Measurements from ENCODE around the gene NDUFAF3. TPM values are rescaled to one million over a fixed set of nuclear protein-coding genes. Genes with fewer than 3 reads are reported as not detected.
"Not testable (repeated sequence)": the region's sequence is repeated elsewhere in the genome, so short reads cannot be mapped to it uniquely, and the experiment has no call there.

Gene NDUFAF3
- total RNA-seq, 2 donors from 2014 or later: 182 to 297 TPM

DNA sequence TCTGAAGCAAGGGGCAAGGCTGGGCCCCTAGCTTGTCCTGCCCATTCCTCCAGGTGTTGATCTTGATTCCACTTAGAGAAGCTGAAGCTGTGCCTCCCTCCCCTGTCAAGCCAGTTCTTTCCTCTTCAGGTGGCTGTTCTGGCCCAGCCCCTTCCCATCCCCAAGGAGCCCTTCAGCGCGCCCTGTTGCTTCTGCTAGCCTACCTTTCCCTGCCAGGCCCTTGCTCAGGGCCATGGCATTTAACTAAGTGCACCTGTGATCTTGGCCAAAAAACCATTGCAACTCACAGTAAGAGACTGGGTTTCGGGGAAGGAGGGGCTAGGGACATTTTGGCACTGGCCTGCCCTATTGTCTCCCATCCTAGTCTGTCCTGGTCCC is 16.6 kb upstream of the NDUFAF3 start:
- no peak for DNase-seq (ENCODE audit: low spot score)
- TF ChIP-seq, protein P1, sequence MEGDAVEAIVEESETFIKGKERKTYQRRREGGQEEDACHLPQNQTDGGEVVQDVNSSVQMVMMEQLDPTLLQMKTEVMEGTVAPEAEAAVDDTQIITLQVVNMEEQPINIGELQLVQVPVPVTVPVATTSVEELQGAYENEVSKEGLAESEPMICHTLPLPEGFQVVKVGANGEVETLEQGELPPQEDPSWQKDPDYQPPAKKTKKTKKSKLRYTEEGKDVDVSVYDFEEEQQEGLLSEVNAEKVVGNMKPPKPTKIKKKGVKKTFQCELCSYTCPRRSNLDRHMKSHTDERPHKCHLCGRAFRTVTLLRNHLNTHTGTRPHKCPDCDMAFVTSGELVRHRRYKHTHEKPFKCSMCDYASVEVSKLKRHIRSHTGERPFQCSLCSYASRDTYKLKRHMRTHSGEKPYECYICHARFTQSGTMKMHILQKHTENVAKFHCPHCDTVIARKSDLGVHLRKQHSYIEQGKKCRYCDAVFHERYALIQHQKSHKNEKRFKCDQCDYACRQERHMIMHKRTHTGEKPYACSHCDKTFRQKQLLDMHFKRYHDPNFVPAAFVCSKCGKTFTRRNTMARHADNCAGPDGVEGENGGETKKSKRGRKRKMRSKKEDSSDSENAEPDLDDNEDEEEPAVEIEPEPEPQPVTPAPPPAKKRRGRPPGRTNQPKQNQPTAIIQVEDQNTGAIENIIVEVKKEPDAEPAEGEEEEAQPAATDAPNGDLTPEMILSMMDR (IDR thresholded peaks at IDR 0.05): no peak
- Histone ChIP-seq H3K36me3 (no peaks in the 10 kb centered on the region), H3K27me3 (no peaks in the 10 kb centered on the region), H3K9me3 (no peaks in the 10 kb centered on the region), H3K4me3 (no peak overlapping the region), H3K27ac (no peak overlapping the region), H3K4me1 (peaks cover 0 to 20% of the 10 kb centered on the region in 2 donors)

DNA sequence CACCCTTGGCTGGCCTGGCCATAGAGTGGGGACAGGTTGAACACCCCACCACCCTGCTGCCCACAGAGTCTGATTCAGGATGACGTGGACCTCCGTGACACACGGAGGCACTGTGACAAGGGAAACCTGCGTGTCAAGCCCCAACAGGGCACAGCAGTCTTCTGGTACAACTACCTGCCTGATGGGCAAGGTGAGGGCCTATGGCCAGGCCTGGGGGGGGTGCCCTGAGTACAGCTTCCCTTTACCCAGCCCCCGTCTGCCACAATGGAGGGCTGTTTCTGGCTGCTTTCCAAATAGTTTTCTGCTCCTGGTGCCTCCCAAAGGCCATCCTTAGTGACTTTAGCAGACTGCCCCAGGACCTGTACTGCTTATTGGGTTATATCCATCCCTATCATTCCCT is 15.9 kb upstream of the NDUFAF3 start:
- Histone ChIP-seq H3K4me3 (peak overlapping the region in 1 of 2 donors; percentile 82), H3K27ac (peak overlapping the region in 1 of 2 donors; percentile 98), H3K27me3 (no peaks in the 10 kb centered on the region), H3K36me3 (no peaks in the 10 kb centered on the region), H3K4me1 (peaks cover 0 to 20% of the 10 kb centered on the region in 2 donors), H3K9me3 (no peaks in the 10 kb centered on the region)
- no peak for DNase-seq (ENCODE audit: low spot score)
- TF ChIP-seq, protein P1 (IDR thresholded peaks at IDR 0.05): no peak

DNA sequence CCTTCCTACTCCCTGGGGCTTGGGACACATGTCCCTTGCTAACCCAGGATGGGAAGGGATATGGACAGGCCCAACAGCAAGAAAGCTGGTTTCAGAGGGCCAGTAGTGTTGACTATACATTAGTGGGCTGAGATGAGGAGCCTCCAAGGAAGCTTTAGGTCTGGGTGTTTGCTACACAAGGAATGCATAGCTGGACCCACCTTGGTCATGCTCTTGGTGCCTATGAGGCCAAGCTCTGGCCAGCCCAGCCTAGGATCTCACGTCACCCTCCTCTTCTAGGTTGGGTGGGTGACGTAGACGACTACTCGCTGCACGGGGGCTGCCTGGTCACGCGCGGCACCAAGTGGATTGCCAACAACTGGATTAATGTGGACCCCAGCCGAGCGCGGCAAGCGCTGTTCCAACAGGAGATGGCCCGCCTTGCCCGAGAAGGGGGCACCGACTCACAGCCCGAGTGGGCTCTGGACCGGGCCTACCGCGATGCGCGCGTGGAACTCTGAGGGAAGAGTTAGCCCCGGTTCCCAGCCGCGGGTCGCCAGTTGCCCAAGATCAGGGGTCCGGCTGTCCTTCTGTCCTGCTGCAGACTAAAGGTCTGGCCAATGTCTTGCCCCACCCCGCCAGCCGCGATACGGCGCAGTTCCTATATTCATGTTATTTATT is 15.4 kb upstream of the NDUFAF3 start:
- H3K4me1 ChIP-seq: peaks cover 0 to 20% of the 10 kb centered on the region in 2 donors
- H3K36me3 ChIP-seq: peaks cover under 1% of the 10 kb centered on the region
- H3K27ac ChIP-seq: peak overlapping the region; percentile 97 to 98
- H3K9me3 ChIP-seq: no peaks in the 10 kb centered on the region
- H3K27me3 ChIP-seq: no peaks in the 10 kb centered on the region
- no peak for DNase-seq (ENCODE audit: low spot score)
- TF ChIP-seq, protein P1 (IDR thresholded peaks at IDR 0.05): no peak
- H3K4me3 ChIP-seq: peak overlapping the region; percentile 75 to 82

DNA sequence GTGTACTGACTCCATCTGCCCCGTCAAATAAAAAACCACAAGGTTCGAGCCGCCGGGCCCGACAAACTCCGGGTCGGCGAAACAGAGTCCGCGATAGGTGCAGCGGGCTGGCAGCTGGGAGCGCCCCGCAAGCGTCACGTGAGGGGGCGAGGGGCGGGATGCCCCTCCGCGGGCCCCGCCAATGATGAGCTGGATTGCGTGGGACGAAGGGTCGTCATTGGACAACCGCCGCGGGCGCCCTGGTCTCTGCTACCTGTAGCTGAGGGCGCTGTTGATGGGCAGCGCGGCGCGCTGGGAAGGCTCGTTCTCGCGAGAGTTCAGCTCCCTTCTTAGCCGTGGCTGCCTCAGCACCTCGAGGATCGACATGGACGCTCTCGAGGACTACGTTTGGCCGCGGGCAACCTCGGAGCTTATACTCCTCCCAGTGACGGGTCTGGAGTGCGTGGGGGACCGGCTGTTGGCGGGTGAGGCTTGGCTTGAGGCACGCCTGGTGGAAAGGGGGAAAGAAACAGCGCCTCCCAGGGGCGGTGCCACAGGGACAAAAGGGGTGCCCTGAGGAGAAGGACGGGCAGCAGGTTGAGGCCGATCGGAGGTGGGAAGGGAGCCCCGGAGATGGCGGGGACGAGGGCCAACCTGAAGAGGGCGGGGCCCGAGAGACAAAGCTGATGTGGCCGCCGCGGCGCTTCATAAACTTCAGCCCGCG is 14.7 kb upstream of the NDUFAF3 start, which contains the start of gene WDR6:
Gene WDR6, plus strand, starts transcription at position 324 of the 703 bp plus-strand sequence. Its CDS starts 41 bp downstream, at position 365.
- Histone ChIP-seq H3K36me3 (peaks cover 7% of the 10 kb centered on the region), H3K4me3 (peak within 1 kb of the TSS; percentile 75 to 82), H3K4me1 (peaks cover 0 to 23% of the 10 kb centered on the region in 2 donors), H3K27me3 (no peaks in the 10 kb centered on the region), H3K9me3 (no peaks in the 10 kb centered on the region), H3K27ac (peak within 1 kb of the TSS; percentile 97 to 98)
- TF ChIP-seq, protein P1 (IDR thresholded peaks at IDR 0.05): peak; percentile 34 to 68
- DNase-seq (ENCODE audit: low spot score): peak; percentile 98

DNA sequence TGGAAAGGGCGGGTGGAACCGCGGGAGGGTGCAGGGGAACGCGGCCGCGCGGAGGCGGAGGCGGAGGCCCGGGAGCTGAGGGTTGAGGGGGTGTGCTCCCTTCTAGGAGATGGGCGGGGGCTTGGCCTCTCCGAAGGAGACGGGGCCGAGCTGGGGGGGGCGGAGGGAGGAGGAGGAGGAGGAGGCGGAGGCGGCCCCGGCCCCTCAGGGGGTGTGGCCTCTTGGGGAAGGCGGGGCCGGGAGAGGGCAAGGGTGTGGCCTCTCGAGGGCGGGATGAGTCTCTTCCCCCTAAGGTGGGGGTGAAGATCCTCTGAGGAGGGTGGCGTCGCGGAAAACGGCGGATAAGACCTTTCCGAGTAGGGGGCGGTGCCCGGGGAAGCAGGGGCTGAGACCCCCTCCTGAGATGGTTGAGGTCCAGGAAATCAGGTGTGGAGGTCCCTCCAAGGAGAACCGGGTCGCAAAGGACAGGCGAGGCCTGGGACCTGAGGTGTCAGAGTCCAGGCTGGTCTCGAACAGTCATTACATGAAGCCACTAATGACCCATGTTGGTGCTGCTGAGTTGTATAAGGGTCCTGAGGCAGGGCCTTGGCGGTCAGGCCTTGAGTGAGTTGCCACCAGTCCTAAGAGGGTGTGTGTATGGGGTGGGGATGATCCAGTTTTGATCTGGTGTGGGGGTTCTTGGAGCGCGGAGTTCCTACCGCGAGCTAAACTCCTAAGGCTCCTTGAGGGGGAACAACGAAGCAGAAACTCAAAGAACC is 14.0 kb upstream of the NDUFAF3 start:
- Histone ChIP-seq H3K36me3 (peaks cover 11% of the 10 kb centered on the region), H3K9me3 (no peaks in the 10 kb centered on the region), H3K27ac (peak overlapping the region; percentile 97 to 98), H3K4me3 (peak overlapping the region; percentile 75 to 82), H3K4me1 (peaks cover 0 to 30% of the 10 kb centered on the region in 2 donors), H3K27me3 (no peaks in the 10 kb centered on the region)
- peak; percentile 85 for DNase-seq (ENCODE audit: low spot score)
- TF ChIP-seq, protein P1 (IDR thresholded peaks at IDR 0.05): no peak

DNA sequence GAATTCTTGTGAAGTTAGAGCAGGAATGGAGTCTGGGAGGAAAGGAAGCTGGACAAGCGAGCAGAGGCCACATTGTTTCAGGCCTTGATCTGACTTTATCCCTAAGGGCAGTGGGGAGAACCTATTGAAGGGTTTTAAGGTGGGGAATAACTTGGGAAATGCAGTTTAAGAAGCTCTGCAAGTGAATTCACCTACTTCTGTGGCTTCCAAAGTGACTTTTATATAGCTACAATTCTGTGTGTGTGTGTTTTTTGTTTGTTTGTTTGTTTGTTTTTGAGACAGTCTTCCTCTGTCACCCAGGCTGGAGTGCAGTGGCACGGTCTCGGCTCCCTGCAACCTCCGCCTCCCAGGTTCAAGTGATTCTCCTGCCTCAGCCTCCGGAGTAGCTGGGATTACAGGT is 13.3 kb upstream of the NDUFAF3 start:
- Histone ChIP-seq H3K36me3 (peaks cover 11% of the 10 kb centered on the region), H3K4me1 (peaks cover 0 to 34% of the 10 kb centered on the region in 2 donors), H3K27ac (peak overlapping the region in 1 of 2 donors; percentile 98)
- not testable (repeated sequence) for H3K4me3 ChIP-seq; DNase-seq (ENCODE audit: low spot score); H3K27me3 ChIP-seq; H3K9me3 ChIP-seq
